GM19043 (cell line): Measurements from ENCODE around the gene BRD1.

Experiments
- ATAC-seq: cut with Tn5 transposase; IDR thresholded peaks from one replicate; pipeline ENCODE4 v1.9.1; 2021; ENCODE audit warnings: low read depth; ENCODE audit not compliant: unreplicated experiment

Gene BRD1

DNA sequence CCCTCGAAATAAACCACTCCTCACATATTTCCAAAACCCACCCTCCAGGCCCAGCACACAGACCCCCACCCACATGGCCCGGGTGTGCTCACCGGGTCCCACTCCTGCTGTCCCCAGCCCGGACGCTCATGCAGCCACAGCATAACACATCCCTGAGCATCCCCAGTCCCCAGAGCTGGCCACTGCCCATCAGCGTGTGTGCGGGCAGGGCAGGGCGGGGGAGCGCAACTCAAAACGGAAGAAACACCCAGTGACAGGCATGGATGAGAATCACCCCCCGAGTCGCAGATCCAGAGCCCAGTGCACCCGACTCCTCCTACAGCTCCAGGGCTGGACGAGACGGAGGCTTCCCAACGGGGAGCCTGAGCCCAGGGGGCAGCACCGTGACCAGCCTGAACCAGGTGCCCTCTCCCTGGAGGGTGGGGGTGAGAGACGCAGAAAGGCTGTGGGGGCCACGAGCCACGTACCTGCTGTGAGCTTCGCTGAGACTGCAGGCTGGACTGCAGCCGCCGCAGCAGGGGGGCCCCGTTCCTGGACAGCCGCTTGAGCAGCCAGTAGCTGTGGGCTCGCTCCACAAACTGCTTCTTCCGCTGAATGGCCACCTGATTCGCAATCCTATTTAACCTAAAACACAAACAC lies 23.8 kb downstream of the BRD1 start:
- ATAC-seq: no peak

DNA sequence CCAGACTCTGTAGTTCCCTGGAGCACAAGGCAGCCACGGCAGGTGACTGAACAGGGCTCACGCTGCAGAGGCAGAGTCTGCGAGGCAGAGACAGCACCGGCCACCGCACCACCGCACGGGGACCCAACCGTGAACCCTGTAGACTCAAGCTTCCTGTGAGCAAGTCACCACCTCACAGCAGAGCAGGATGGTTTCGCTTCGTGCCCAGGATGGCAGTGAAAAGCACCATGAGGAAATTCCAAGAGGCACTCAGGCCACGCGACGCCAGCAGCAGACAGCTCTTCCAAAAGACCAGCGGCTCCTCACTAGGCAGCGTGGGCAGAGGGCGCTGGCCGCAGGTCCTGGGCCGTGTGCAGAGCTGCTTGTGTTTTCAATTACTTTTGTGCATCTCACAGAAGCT lies 24.5 kb downstream of the BRD1 start:
- no peak for ATAC-seq

DNA sequence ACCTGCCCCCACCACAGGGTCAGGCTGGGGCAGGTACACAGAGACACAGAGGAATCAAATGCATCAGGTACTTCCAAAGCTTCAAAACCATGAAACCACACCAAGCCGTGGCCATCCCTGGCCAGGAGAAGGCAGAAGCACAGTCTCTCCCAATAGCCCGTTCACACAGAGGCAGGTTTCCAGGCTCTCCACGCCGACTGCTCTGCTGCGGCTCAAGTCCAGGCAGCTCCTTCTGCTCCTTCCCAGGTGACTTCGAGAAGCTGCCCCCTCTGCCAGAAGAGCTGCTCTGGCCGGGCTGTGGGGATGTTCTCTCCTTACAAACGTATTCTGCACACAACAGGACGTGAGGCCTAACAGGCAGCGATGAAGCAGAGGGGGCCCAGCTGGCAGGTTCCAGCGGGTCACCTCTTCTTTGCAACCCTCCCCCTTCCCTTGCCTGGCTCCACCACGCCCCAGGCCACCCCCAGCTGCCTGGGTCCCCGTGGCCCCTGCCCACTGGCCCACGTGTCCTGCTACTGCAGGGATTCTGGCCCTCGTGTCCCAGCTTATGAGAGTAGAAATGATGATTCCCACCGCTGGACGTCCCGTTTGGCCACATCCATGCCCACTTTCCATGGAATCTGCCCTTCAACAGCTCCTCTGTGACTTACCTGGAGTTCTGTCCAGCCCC lies 26.1 kb downstream of the BRD1 start:
- ATAC-seq: no peak

DNA sequence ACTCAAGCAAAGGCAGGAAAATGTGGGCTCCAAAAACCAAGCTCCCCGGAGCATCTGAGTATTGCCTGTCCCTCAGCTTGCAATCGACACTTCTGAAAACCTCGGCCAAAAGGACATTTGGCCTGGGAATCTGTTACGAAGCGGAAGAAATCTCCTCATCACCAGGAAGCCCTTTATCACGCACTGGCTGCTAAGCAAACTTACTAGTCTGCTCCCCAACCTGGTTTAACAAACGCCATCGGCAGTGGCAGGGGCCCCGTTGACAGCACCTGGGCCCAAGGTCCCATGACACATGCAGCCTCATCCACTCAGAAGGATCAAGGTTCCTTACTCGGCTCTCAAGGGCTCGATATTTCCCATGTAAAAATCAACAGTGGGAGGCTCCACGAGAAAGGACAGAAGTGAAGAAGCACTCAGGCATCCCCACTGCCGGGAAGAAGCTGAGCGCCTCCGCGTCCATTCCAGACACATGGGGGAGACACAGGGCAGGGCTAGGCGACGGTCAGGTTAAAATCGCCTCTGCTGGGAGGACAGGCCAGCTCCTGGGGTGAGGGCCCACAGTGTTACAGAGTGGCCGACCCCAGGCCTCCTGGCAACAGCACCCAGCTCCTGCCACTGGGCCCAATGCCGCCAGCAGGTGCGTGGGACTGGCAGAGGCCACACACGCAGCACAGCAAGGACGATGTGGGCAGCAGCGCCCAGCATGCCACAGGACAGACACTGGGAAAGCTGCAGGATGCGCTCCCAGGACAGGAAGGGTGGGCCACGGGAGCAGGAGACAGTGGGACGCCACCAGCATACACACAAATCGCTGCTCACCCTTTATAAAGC lies 27.1 kb downstream of the BRD1 start:
- ATAC-seq: no peak

DNA sequence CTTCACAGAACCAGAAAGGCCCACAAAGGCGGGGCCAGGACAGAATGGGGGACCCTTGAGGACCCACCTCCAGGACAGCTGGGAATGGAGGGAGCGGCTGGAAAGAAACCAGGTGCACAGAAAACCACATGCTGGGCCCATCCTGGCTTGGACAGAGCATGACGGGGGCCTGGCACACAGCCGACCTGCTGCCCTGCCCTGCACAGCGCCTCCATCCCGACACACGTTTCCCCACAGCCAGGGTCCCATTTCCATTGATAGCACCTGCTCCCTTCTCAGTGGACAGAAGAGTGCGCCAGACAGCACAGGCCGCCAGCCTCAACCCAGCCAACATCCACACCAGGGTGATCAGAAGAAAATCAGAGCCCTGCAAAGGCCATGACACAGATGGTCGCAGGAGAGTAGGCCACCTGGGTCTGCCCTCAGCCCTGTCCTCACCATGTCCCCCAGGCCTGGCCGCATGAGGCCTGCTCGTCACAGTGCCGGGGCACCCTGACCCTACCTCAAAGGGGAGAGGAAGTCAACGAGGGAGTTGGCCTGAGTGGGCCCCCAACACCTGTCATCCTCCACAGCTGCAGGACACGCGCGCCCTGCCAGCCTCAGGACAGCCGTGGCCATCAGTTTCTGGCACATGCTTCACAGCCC lies 28.1 kb downstream of the BRD1 start:
- no peak for ATAC-seq

DNA sequence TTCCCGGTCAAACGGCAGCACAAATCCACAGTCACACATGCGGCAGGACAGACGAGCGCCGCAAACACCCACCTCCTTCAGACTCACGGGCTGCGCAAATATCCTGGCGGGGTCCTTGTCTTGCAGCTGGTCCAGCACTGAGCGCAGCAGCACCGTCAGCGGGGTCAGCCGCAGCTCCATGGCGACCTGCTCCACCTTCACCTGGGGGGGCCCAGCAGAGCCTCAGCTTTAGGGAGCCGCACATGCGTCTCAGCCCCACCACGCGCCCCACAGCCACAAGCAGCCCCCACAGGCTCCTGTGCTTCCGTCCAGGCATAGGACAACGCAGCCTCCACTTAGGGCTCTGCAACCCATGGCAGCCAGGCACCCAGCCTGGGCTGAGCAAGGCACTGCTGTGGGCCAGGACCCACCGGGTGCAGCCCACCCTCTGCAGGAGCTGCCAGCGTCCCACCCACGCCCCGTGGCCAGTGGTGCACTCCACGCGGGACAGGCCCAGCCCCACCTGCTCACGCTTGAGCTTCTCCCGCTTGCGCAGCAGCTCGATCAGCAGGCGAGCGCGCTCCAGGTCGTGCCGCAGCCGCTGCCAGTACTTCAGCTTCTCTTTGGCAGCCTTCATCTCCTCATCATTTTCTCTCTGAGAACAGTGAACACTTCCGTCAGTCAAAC lies 29.1 kb downstream of the BRD1 start:
- no peak for ATAC-seq

DNA sequence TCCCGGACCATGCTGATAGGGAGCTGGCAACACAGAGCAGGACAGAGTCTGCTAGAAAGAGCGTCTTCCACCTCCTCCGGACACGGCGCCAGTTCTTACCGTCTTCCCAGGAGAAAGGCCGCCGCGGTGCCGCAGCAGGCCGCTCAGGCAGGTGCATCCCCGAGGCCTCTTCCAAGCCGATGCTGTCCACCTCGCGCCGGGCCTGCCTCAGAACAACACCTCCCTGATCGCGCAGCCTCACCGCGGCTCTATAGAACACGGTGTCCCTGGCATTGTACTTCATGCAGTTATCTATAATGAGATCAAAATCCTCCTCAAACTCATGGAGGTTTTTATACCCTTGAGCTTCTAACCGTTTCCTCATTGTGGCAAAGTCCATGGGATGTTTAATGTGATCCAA lies 30.0 kb downstream of the BRD1 start:
- no peak for ATAC-seq

DNA sequence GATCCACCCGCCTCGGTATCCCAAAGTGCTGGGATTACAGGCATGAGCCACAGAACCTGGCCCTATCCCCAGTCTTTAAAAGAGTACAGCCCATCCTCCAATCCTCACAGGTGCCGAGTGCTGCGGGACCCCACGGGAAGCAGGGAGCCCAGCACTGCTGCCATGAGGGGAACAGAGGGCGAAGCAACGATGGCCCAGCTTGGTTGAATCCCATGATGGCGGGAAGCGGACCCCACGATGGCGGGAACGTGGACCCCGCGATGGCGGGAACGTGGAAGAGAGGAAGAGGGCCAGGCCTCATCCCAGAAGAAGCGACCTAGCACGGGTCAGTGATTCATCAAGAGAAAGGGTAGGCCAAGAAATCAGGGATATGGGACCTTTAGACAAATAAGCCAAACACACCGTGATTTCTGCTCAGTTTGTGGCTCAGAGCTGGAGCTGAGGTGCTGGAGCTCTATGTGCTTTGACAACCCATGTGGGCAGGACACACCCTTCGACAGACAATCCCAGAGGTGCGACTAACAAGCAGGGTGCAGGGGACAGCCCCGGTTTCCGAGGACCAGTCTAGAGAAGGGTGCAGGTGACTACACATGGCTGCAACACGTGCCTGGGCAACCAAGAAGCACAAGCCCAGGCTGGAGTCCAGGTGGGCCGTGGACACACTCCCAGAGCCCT lies 30.9 kb downstream of the BRD1 start:
- no peak for ATAC-seq

DNA sequence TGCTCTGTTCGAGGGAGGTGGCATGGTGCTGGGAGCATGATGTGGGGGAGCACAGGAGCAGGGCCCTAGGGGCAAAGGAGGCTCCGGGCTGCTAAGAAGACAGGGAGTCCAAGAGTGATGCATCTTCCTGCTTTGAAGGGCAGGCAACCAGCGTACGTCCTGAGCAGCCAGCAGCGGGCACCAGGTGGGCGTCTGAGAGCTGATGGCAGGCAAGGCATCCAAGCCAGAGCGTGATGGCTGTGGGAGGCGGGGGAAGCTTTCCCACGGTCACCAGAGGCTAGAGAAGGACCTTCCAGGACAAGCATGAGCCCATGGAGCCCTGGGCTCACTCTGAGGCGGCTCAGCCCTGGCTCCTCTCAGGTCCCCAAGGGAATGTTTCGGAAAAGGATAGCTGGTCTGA lies 32.2 kb downstream of the BRD1 start:
- ATAC-seq: no peak

DNA sequence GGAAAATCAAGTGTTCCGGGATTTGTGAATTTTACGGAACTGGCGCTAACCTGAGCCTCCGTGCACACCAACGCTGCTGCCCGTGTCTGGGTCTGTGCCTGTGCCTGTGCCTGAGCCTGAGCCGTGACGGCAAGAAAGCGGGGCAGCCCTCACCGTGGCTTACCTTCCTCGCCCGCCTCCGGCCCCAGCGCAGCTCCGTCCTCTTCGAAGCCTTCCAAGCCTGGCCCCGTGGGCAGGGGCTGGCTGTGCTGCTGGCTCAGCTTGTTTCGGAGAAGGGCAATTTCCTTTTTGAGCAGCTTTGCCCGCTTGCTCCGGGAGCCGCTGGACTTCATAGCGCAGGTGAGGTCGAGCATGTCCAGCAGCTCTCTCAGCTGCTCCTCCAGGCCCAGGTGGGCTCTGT lies 33.8 kb downstream of the BRD1 start:
- no peak for ATAC-seq

DNA sequence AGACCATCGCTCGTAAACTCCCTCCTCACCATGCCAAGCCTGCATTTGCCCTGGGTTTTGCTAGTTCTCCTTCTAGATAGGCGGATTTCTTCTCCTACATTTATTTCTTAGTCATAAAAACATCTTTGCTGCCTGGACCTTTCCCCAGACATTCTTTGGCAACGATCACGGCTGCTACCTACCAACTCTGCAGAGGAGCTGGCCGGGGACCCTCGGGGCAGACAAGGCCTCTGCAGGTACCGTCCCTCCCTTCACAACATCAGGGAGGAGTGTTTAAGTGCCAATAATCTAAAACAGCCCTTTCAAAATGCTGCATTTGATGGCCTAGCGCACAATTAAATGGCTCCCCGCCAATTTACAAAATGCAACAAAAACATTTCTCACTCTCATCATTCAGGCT lies 34.4 kb downstream of the BRD1 start:
- no peak for ATAC-seq

DNA sequence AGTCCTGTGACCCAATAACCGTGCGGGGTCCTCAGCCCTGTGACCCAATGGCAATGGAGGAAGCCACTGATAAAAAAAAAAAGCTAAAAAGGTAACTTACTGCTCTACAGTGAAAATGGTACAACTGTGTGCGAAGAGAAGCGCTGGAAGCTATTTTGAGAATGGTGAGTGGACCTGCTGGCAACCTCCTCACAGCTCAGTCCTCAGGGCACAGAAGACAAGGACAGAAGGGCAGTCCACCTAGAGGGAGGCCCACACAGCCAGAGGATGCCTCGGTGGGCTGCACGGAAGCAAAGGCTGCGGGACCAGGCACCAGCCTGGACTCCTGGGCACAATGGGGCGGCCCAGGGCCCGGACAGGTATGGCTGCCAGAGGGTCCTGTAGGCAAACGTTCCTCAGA lies 35.6 kb downstream of the BRD1 start:
- no peak for ATAC-seq

DNA sequence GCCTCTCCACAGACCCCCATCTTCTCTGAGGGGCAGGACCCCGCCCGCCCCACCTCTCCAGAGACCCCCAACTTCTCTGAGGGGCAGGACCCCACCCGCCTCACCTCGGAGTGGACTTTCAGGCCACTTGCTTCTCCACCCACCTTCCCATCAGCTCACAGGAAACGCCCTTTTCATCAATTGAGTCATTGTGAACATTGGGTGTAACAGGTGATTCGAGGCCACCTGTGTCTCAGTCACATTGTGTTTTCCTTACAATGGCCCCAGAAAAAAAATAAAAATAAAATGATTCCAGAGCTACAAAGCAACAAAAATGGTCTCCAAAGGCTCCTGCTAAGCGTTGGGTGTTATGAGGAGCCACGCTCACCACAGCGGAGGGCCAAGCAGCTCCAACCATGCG lies 36.0 kb downstream of the BRD1 start:
- no peak for ATAC-seq

DNA sequence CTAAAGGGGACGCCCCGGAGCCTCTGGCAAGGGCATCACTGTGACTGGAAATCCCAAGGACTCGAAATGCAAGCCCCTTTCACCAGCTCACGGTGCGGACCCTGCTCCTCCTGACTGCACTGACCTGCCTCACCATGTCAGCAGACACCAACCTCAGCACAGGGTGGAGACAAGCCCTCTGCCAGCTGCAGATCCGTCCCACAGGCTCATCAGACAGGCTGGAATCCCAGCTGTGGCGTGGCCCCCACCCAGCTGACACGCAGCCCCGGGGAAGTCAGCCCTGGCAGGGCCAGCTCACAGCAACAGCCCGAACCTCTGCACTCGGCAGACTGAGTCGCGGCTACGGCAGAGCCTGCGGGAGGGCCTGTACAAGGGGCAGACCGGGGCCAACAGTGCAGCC lies 36.8 kb downstream of the BRD1 start:
- no peak for ATAC-seq

DNA sequence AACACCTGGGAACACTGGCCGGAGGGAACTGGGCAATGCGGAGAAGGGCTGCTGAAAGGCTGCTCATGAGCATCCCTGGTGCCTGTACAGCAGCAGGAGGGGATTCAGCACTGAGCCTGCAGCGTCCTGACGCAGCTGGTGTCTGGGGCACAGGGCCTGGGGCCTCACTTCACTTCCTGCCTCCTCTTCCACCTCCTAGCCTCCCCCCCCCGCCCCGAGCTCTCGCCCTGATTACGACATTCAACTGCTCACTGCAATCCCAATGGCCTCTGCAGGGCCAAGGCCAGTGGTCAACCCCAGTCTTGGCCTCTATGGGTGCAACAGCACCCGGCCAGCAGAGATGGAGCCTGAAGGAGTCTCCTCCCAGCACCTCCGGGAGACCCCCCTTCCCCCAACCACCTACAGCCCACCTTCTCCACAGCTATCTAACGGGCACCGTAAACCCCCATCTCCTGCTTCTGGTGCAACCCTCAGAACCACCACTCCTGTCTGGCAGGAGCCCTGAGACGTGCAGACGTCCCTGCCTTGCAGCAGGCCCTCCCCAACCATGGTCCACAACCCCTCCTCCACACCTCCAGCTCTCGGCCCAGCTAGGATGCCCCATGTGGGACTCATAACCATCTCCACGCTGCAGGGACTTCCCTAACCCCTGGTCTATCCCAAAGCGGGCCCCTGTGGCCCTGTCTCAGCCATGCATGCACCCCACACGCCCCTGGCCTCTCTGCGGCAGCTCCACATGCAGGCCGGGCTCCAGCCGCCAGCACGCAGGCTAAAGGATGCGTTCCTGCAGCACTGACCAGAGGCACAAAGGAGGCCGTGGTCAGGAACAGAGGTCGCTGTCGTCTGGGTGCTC lies 38.2 kb downstream of the BRD1 start:
- no peak for ATAC-seq

DNA sequence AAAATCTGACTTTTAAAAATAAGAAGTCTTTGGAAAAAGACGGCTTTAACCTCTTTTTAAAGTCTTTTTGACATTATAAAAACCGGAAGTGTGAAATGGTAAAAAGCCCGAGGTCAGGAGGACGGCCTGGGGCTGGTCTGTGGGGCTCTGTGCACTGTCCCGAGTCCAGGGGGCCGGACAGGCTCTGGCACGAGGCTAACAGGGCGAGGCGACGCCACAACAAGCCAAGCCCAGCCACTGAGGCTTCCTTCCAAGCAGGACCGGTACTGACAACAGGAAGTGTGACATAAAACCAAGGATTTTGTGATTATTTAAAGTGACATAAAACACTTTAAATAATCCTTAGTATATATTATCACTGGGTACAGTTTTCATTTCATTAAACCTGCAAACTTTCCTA lies 39.2 kb downstream of the BRD1 start:
- ATAC-seq: no peak

DNA sequence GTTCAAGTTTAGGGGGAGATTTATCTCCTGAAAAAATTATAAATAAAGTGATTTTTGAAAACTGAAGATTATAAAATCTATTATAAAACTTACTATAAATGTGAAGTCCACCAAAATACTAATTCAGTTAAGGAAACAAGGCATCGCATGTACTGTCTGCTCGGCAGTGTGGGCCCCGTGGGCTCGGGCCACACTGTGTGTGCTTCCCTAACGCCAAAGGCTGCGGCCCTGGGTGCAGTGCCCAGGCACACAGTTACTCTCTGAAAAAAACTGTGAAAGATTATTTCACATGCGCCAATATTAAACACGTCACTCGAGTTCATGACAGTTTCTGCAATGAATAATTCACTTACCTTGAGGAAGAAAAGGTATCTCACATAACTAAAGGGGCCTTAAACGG lies 39.8 kb downstream of the BRD1 start:
- ATAC-seq: no peak

DNA sequence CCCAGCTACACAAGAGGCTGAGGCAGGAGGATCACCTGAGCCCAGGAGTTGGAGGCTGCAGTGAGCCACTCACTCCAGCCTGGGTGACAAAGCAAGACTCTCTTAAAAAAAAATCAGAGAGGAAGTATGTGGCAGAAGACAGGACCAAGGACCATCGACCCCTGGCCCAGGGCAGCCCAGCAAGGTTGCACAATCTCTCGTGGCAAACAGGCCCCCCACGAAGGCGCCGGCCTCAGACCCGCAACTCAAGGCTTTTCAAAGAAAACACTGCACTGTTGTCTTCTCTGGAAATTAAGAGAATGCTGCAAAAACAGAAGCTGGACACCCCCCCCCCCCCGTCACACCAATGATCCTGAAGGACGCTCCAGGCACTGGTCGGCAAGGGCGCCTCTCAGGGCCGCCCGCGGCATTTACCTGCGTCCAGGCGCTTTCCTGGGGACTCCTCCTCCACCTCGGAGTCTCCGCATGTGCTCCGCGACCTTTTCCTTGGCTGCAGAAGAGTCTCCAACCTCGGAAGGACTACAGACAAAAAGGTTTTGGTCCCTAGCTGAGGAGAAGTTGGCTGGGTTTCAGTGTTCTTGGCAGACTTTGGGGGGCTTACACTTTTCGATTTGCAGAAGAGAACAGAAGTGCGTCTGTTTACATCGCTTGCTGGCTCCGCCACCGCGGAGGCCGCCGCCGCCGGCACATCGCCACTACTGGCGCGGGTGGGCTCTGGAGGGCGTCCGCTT lies 40.5 kb downstream of the BRD1 start:
- ATAC-seq: no peak
